ENCODE data around the gene RPS14.

RPS14 gene

GRCh38 chr5:150413176-150413901 is 36.2 kb downstream of the RPS14 start:
- no peak for DNase-seq (ENCODE audit: low read depth)

- peak; percentile 83 for DNase-seq (ENCODE audit: low read depth)
Measured at GRCh38 chr5:150412319-150413175, 37.0 kb downstream of the RPS14 start, which contains the start of gene CD74. TSS of gene CD74 (minus strand) at chr5:150412910. CDS start at chr5:150412749, 161 bp downstream.

GRCh38 chr5:150411245-150411979 is 38.1 kb downstream of the RPS14 start:
- peak; percentile 49 for DNase-seq (ENCODE audit: low read depth)

- DNase-seq (ENCODE audit: low read depth) = peak; percentile 28
Measured at GRCh38 chr5:150410524-150411244, 38.9 kb downstream of the RPS14 start.

GRCh38 chr5:150409638-150410523 is 39.7 kb downstream of the RPS14 start:
- DNase-seq (ENCODE audit: low read depth) = peak; percentile 27

- DNase-seq (ENCODE audit: low read depth) = no peak
Measured at GRCh38 chr5:150408231-150408943, 41.2 kb downstream of the RPS14 start.

GRCh38 chr5:150407096-150407720 is 42.3 kb downstream of the RPS14 start:
- no peak for DNase-seq (ENCODE audit: low read depth)

- no peak for DNase-seq (ENCODE audit: low read depth)
Measured at GRCh38 chr5:150406723-150407095, 42.8 kb downstream of the RPS14 start.

- no peak for DNase-seq (ENCODE audit: low read depth)
Measured at GRCh38 chr5:150406103-150406722, 43.3 kb downstream of the RPS14 start.

- no peak for DNase-seq (ENCODE audit: low read depth)
Measured at GRCh38 chr5:150404941-150405816, 44.4 kb downstream of the RPS14 start.

- DNase-seq (ENCODE audit: low read depth) = no peak
Measured at GRCh38 chr5:150404535-150404934, 45.0 kb downstream of the RPS14 start.

GRCh38 chr5:150404121-150404520 is 45.4 kb downstream of the RPS14 start:
- no peak for DNase-seq (ENCODE audit: low read depth)

GRCh38 chr5:150402901-150403342 is 46.6 kb downstream of the RPS14 start:
- DNase-seq (ENCODE audit: low read depth) = no peak

GRCh38 chr5:150402229-150402773 is 47.2 kb downstream of the RPS14 start:
- DNase-seq (ENCODE audit: low read depth) = no peak

- no peak for DNase-seq (ENCODE audit: low read depth)
Measured at GRCh38 chr5:150401376-150402228, 47.9 kb downstream of the RPS14 start.

- DNase-seq (ENCODE audit: low read depth) = no peak
Measured at GRCh38 chr5:150401076-150401375, 48.5 kb downstream of the RPS14 start.

Data from activated T-cell treated with anti-CD3 and anti-CD28 coated beads for 1 hour (primary cell).